Measurements from ENCODE around the gene VTI1A. TPM values are rescaled to one million over a fixed set of nuclear protein-coding genes. Genes with fewer than 3 reads are reported as not detected.
A peak's percentile ranks its signal among the peaks of the same experiment; 100 is the strongest.

VTI1A gene
- total RNA-seq, 6 donors from 2014 or later, result 29.5 to 247 (median 43.0) TPM

DNA sequence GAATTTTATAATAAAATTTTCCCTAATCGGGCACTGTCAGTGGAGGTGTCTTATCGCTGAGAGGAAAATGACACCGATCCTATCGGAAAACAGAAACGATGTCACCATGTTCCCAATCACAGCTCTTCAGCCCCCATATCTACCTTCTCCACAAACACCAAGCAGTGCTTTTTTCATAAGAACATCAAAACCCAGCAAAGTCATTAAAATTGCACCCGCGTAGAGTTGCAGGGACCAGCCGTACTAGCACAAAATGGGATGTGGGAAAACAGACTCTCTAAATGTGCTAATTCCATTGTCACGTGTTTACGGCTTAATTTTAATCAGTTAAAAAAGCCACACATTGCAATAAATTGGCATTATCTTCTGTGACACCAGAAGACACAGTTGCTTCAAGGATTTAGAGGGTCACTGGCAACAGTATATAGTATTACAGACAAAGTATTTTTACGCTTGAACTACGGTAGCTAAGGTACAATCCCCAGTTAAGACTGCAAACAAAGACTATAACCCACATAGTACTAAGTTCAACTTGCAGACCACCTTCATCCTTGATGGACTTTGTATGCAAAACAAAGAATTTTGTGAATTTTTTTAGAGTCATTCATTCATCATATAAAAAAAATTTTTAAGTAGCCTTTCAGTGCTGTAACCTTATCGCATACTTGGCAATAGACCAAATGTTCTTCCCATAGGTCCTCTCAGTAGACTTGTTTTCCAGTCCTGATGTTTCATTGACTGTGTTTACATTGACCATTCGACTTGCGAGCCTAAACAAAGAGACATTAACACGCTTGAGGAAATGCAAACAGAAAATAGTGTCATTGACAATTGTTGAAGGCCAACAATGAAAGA, 116.0 kb downstream of the VTI1A start:
- DNase-seq (no peak), ATAC-seq (ENCODE audit: low FRiP score in 2 of 2) (no peak)
- no peaks in the 10 kb centered on the region for H3K36me3 ChIP-seq
- H3K27me3 ChIP-seq, result no peaks in the 10 kb centered on the region
- 84 to 86% methylated on average over 16 of the region's 16 CpGs for WGBS, 2 donors
- H3K9me3 ChIP-seq, result no peaks in the 10 kb centered on the region
- TF ChIP-seq, protein P1, sequence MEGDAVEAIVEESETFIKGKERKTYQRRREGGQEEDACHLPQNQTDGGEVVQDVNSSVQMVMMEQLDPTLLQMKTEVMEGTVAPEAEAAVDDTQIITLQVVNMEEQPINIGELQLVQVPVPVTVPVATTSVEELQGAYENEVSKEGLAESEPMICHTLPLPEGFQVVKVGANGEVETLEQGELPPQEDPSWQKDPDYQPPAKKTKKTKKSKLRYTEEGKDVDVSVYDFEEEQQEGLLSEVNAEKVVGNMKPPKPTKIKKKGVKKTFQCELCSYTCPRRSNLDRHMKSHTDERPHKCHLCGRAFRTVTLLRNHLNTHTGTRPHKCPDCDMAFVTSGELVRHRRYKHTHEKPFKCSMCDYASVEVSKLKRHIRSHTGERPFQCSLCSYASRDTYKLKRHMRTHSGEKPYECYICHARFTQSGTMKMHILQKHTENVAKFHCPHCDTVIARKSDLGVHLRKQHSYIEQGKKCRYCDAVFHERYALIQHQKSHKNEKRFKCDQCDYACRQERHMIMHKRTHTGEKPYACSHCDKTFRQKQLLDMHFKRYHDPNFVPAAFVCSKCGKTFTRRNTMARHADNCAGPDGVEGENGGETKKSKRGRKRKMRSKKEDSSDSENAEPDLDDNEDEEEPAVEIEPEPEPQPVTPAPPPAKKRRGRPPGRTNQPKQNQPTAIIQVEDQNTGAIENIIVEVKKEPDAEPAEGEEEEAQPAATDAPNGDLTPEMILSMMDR (IDR thresholded peaks at IDR 0.05), result no peak
- TF ChIP-seq EP300 (IDR thresholded peaks at IDR 0.05), result no peak
- no peak for TF ChIP-seq POLR2A (IDR thresholded peaks at IDR 0.05)
- no peak for TF ChIP-seq POLR2AphosphoS5 (IDR thresholded peaks at IDR 0.05)
- H3K27ac ChIP-seq, result no peak overlapping the region
- no peaks in the 10 kb centered on the region for H3K4me1 ChIP-seq
- H3K4me3 ChIP-seq, result no peak overlapping the region

DNA sequence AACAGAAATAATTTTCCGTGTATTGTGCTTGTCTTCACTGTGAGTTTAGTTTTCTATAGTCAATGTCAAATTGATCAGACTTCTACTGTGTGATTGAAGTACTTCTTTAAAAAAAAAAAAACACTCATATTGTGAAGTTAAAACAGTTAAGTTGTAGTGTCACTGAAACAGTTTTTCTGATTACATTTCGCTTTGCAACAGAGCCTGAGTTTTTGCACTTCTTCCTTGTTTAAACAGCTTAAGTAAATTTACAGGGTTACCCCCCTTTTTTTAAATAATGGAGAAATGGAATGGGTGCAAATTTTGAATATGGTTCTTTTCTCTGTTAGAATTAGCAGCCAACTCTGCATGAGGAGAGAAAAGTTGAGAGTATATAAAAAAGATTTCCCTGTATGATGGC, 117.3 kb downstream of the VTI1A start:
- DNase-seq (no peak), ATAC-seq (ENCODE audit: low FRiP score in 2 of 2) (no peak)
- no peak overlapping the region for H3K27ac ChIP-seq
- WGBS, 2 donors, result 74 to 79% methylated on average over 2 of the region's 2 CpGs
- no peak overlapping the region for H3K4me3 ChIP-seq
- H3K4me1 ChIP-seq, result no peaks in the 10 kb centered on the region
- no peak for TF ChIP-seq EP300 (IDR thresholded peaks at IDR 0.05)
- no peak for TF ChIP-seq POLR2AphosphoS5 (IDR thresholded peaks at IDR 0.05)
- no peak for TF ChIP-seq POLR2A (IDR thresholded peaks at IDR 0.05)
- TF ChIP-seq, protein P1 (IDR thresholded peaks at IDR 0.05), result no peak
- no peaks in the 10 kb centered on the region for H3K36me3 ChIP-seq
- H3K27me3 ChIP-seq, result no peaks in the 10 kb centered on the region
- no peaks in the 10 kb centered on the region for H3K9me3 ChIP-seq

DNA sequence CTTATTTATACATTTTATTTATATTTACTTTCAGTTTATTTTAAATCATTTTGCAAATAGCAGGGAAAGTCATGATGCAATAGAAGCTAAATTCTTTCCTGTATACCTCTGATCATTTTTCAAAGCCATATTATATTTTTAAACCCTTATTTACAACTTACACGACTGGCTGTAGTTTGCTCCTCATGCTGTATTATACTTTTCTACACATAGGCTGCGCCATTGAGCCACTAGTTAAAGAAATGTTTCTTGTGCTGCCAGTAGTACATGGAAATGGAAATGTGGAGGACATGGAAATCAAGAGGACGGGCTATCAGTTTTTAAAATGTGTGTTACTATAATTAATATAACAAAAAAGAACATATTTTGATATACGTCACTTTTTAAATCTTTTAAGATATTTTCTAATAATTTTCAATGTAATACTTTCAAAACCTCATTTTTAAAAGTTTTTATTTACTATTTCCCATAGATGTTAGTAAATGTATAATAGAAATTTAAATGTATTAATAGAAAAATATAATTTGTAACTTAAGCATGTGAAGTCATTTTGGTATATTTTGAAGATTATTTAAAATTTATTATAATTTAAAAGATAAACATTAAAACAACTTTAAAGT, 118.5 kb downstream of the VTI1A start:
- peak in 1 of 2 donors; percentile 26 for DNase-seq
- no peaks in the 10 kb centered on the region for H3K4me1 ChIP-seq
- no peaks in the 10 kb centered on the region for H3K27me3 ChIP-seq
- TF ChIP-seq, protein P1 (IDR thresholded peaks at IDR 0.05), result peak in 5 of 6 experiments; percentile 21 to 70 (median 56)
- TF ChIP-seq EP300 (IDR thresholded peaks at IDR 0.05), result no peak
- TF ChIP-seq POLR2AphosphoS5 (IDR thresholded peaks at IDR 0.05), result no peak
- no peak for TF ChIP-seq POLR2A (IDR thresholded peaks at IDR 0.05)
- H3K27ac ChIP-seq, result no peak overlapping the region
- peak in 1 of 2 donors; percentile 73 for ATAC-seq (ENCODE audit: low FRiP score in 2 of 2)
- no peaks in the 10 kb centered on the region for H3K9me3 ChIP-seq
- no peaks in the 10 kb centered on the region for H3K36me3 ChIP-seq
- 52% methylated on average over 4 of the region's 4 CpGs for WGBS, 2 donors
- no peak overlapping the region for H3K4me3 ChIP-seq

DNA sequence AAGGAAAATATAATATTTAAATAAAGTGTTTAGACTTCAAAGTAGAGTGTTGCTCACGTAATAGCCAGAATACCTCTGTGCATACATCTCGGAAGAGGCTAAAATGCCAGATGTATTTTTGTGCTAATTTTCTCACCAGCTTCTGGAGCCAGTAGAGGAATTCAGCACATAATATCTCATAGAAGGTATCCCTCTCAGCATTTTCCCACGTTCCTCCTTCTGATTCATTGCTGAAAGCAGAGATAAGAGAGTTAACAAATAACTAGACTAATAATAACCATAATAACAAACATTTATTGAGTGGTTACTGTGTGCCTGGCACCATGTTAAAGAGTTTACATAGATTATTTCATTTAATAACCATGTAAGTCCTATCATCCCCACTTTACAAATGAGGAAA, 123.6 kb downstream of the VTI1A start:
- TF ChIP-seq POLR2AphosphoS5 (IDR thresholded peaks at IDR 0.05), result no peak
- no peak for TF ChIP-seq EP300 (IDR thresholded peaks at IDR 0.05)
- TF ChIP-seq, protein P1 (IDR thresholded peaks at IDR 0.05), result no peak
- TF ChIP-seq POLR2A (IDR thresholded peaks at IDR 0.05), result no peak
- Histone ChIP-seq H3K9me3 (no peaks in the 10 kb centered on the region), H3K27ac (no peak overlapping the region), H3K36me3 (no peaks in the 10 kb centered on the region), H3K4me1 (no peaks in the 10 kb centered on the region), H3K4me3 (no peak overlapping the region), H3K27me3 (no peaks in the 10 kb centered on the region)
- ATAC-seq (ENCODE audit: low FRiP score in 2 of 2) (no peak), DNase-seq (no peak)
- 96 to 98% methylated on average over 3 of the region's 3 CpGs for WGBS, 2 donors

All from upper lobe of left lung (tissue), 6 donors.